ENCODE results near the gene UROC1.

GRCh38 chr3:126551839-126552687 is 34.5 kb upstream of the UROC1 start:
- TF ChIP-seq POLR2A (IDR thresholded peaks at IDR 0.05): no peak
- no peak for TF ChIP-seq CTCF (IDR thresholded peaks at IDR 0.05)

Data from body of pancreas (tissue), 4 donors.